NCI-H526 treated with DMSO at 0.1 percent for 48 hours (cell line): ENCODE measurements around the gene RASA3.
"Not testable (repeated sequence)": the region's sequence is repeated elsewhere in the genome, so short reads cannot be mapped to it uniquely, and the experiment has no call there.

Experiments
- DNase-seq: peaks from one replicate; lab custom pipeline; 2025; lab: John Stamatoyannopoulos, UW

The RASA3 gene

GRCh38 chr13:114155926-114156883 is 23.8 kb upstream of the RASA3 start:
- DNase-seq = no peak

DNA sequence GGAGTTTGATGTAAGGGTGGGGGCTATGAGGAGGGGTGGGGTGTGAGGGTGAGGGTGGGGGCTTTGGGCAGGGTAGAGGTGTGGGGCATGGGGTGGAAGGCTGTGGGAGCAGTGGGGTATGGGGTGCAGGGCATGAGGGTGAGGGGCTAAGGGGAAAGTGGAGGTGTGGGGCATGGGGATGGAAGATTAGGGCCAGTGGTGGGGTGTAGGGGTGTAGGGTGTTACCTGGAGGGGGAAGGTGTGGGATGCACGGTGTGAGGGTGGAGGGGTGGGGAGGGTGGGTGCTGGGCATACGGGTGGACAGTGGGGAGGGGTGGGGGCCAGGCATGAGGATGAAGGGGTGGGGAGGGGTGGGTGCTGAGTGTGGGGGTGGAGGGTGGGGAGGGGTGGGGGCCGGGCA is 22.9 kb upstream of the RASA3 start:
- DNase-seq = no peak

DNA sequence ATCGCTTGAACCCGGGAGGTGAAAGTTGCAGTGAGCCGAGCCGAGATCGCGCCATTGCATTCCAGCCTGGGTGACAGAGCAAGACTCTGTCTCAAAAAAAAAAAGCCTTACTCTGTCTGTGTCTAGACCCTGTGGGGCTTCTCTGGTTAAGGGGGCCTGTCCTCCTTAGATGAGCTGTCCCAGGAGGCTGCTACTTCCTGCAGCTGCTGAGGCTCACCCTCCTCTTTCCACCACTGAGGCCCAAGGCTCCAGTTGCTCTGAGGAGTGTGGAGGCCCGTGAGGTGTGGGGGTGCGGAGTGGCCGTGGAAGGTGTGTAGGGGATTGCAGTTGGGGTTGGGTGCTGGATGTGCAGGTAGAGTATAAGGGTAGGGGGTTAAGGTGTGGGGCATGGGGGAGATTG is 22.1 kb upstream of the RASA3 start:
- no peak for DNase-seq

- DNase-seq = no peak
These were observed 21.2 kb upstream of the RASA3 start for GRCh38 chr13:114153485-114154080.

DNA sequence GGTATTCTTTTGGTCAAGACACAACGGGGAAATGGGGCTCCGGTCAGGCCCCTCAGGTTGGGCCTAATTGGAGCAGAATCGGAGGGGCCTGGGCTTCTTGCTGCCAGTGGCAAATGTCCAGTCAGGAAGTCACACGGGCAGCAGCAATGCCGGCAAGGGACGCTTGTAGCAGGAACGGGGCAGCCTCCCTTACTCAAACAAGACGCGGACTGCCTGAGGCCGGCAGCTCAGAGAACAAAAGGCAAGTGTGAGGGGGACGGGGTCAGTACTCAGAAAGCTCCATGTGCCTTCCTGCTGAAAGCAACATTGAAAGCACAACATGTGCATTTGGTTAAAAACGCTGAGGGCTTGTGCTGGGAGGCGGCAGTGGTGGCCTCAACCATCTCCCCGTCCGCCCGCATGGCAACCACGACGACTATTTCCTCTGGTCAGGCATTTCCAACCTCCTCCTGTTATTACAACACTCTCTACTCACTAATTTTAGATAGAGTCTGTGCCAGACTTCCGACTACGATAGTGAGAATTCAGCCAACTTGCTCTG is 20.5 kb upstream of the RASA3 start:
- DNase-seq = no peak

DNA sequence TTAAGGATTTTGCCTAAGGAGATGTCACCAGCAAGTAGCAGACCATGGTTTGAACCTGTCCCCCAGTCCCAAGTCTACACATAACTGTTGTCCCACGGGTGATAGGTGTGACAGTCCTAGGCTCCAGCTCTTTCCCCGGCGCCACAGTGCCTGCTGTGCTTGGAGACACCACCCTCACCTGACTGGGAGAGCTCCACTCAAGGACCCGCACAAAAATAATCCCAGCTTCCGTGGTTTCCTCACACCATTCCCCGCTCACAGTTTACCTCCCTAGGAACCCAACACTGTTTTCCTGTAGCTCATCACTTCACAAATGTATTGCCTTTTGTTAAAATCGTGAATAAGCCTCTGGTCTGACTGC is 19.8 kb upstream of the RASA3 start:
- no peak for DNase-seq

GRCh38 chr13:114151565-114152284 is 19.3 kb upstream of the RASA3 start:
- DNase-seq = no peak

- DNase-seq = no peak
These were observed 18.6 kb upstream of the RASA3 start for GRCh38 chr13:114151031-114151430.

GRCh38 chr13:114149774-114150740 is 17.6 kb upstream of the RASA3 start:
- no peak for DNase-seq

DNA sequence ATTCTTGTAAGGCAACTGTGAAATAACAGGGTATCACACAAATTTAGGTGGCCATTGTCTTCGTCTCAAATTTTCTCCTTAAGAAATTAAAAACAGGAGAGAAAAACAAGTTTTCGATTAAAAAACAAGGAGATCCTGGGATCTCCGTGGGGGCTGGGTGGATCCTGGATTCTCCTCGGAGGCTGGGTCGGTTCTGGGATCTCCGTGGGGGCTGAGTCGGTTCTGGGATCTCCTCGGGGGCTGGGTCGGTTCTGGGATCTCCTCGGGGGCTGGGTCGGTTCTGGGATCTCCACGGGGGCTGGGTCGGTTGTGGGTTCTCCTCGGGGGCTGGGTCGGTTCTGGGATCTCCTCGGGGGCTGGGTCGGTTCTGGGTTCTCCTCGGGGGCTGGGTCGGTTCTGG is 16.5 kb upstream of the RASA3 start:
- not testable (repeated sequence) for DNase-seq

DNA sequence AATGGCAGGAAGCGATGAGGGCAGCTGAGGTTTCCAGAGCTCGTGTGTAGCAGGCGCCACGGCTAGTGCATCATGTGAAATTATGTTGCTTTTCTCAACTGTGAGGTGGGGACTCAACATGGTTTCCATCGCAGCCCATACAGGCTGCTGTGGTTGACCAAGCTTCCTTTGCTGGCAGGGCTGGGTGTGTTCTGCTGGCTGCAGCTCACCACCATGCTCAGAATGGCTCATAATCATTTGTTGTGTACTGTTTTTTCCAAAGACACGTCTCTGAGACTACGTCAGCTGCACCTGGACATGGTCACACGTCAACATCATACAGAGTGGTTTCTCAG is 16.1 kb upstream of the RASA3 start:
- no peak for DNase-seq

- DNase-seq = no peak
These were observed 15.5 kb upstream of the RASA3 start for GRCh38 chr13:114147803-114148520.

GRCh38 chr13:114146629-114147028 is 14.2 kb upstream of the RASA3 start:
- no peak for DNase-seq

GRCh38 chr13:114146173-114146572 is 13.8 kb upstream of the RASA3 start:
- DNase-seq = no peak

GRCh38 chr13:114145722-114146121 is 13.3 kb upstream of the RASA3 start:
- no peak for DNase-seq

GRCh38 chr13:114145256-114145655 is 12.8 kb upstream of the RASA3 start:
- no peak for DNase-seq

DNA sequence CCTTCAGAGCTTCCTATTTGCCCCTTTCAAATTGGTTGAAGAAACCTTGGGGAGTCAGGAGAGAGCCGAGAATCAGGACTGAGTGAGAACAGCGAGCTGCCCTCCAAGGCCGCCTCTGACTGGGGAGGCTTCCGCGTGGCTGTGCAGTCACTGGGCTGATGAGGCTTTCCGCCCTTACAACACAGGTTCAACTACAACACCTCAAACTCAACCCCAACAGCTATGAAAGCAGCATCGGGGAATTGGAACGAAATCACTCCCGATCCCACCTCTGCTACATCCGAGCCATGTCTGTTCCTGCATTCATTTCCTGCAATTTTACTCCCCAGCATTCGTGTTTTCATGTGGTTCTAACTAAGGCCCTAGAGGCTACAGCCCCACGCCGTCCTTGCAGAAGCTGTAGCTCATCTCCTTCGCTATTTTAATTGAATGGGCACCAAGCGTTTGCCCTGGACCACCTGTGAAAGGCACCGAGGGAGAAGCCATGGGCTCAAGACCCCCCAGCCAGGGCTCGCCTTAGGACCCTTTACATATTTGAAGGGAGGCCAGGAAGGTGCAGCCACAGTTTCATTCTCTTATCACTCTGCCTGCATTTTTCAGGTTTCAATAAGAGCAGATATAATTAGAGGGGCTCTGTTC is 12.3 kb upstream of the RASA3 start:
- DNase-seq = no peak

GRCh38 chr13:114143806-114144605 is 11.6 kb upstream of the RASA3 start:
- DNase-seq = peak; percentile 27

- peak; percentile 54 for DNase-seq
These were observed 10.4 kb upstream of the RASA3 start for GRCh38 chr13:114142640-114143490.
